ENCODE data around the gene RUNX1.

RUNX1 gene

DNA sequence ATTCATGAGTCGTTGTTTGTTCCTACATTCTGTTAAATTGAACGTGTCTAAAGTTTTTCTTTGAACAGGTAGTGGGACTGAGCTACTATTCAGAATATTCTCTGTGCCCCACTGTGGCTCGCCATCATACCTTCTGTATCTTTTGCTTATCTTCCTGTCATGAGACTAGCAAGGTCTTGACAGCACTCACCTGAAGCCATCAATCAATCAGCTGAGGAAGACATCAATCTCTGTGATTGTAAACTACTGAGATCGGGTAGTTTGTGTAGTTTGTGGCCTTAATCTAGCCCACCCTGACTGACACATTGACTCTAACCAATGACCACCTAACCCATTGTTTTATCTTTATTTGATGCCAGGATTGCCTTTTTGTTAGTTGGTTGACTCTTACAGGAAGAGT lies 17.7 kb upstream of the RUNX1 start:
- TF ChIP-seq, protein P1, sequence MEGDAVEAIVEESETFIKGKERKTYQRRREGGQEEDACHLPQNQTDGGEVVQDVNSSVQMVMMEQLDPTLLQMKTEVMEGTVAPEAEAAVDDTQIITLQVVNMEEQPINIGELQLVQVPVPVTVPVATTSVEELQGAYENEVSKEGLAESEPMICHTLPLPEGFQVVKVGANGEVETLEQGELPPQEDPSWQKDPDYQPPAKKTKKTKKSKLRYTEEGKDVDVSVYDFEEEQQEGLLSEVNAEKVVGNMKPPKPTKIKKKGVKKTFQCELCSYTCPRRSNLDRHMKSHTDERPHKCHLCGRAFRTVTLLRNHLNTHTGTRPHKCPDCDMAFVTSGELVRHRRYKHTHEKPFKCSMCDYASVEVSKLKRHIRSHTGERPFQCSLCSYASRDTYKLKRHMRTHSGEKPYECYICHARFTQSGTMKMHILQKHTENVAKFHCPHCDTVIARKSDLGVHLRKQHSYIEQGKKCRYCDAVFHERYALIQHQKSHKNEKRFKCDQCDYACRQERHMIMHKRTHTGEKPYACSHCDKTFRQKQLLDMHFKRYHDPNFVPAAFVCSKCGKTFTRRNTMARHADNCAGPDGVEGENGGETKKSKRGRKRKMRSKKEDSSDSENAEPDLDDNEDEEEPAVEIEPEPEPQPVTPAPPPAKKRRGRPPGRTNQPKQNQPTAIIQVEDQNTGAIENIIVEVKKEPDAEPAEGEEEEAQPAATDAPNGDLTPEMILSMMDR (IDR thresholded peaks at IDR 0.05; ENCODE audit: extremely low read depth, insufficient read depth, missing control alignments), result no peak
- DNase-seq (ENCODE audit: low spot score), result no peak
- in situ Hi-C loops (cut with MboI; ENCODE audit: low pct_unique_long_range_greater_than_20kb, low sequenced_read_pairs, unreplicated experiment), result no loop called here

DNA sequence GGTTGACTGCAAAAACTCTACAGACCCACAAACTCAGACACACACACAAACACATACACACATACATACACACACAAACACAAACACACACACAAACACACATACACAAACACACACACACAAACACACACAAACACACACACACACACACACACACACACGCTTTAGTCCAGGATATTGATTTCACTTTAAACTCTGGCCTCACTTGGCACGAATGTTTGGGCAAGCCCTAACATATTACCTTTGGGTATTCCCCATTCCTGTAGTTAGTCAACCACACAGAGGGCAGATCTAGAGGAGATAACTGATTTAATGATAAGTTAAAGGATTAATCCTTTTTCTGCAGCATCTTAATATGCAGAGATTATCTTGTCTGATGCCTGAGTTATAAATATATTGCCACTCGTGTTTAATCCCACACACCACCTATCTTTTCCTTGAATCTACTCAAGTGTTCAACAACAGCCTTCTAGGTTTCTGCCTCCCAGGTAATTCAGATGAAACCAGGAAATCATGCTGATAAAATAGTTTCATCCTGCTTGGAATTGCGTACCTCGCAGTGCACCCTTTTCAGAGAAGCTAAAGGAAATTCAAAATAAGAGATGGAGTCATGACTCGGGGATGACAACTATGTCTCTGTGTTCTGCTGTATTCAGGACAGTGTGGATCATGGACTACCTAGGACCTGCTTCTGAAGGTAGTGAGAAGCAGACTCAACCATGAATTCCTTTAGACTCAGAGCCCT lies 14.5 kb upstream of the RUNX1 start:
- TF ChIP-seq, protein P1 (IDR thresholded peaks at IDR 0.05; ENCODE audit: extremely low read depth, insufficient read depth, missing control alignments), result no peak
- in situ Hi-C loops (cut with MboI; ENCODE audit: low pct_unique_long_range_greater_than_20kb, low sequenced_read_pairs, unreplicated experiment), result no loop called here
- no peak for DNase-seq (ENCODE audit: low spot score)

DNA sequence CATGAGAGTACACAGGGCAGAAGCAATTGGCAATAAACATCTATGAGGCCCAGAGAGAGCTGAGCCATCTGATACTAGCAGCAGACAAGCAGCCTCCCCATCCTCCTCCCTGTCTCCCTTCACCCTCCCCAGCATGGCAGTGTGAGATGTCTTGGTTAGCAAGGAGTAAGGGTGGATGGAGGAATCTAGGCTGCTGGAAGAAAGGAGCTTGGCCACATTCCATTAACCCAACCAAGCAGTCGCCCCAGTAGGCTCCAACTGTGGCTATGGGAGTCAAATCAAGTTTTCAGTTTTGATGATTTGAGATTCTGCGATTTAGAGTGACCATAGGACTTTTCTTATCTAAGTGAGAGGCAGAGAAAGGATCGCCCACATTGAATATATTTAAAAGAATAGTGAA lies 12.9 kb upstream of the RUNX1 start:
- in situ Hi-C loops (cut with MboI; ENCODE audit: low pct_unique_long_range_greater_than_20kb, low sequenced_read_pairs, unreplicated experiment), result no loop called here
- DNase-seq (ENCODE audit: low spot score), result no peak
- TF ChIP-seq, protein P1 (IDR thresholded peaks at IDR 0.05; ENCODE audit: extremely low read depth, insufficient read depth, missing control alignments), result no peak

DNA sequence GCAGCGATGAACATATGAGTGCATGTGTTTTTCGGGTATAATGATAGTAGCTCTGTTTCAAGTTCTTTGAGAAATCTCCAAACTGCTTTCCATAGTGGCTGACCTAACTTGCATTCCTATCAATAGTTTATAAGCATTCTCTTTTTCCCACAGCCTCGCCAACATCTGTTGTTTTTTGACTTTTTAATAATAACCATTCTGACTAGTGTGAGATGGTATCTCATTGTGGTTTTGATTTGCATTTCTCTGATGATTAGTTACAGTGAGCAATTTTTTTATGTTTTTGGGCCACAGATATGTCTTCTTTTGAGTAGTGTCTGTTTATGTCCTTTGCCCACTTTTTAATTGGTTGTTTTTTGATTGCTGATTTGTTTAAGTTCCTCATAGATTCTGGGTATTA lies 10.6 kb upstream of the RUNX1 start:
- DNase-seq (ENCODE audit: low spot score), result no peak

DNA sequence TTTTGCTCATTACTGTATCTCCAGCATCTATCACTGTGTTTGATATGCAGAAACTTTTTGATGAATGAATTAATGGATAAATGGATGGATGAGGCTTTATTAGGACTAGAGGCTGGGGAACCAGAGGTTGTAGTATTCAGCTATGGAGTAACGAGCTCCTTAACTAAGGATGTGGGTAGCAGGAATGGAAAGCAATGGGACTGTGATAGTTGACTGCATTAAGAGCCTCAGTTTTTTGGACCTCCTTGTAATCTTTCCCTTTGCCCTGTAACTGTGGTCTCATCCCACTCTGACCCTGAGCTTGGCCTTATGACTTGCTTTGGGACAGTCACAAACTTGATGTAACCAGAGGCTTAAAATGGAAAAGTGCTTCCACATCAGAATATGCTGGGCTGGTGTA lies 9.0 kb upstream of the RUNX1 start:
- in situ Hi-C loops (cut with MboI; ENCODE audit: low pct_unique_long_range_greater_than_20kb, low sequenced_read_pairs, unreplicated experiment), result loop anchor here (10.0 kb wide), 1 partner anchor 347 kb away; no protein-coding TSS in a partner anchor
- DNase-seq (ENCODE audit: low spot score), result no peak
- TF ChIP-seq, protein P1 (IDR thresholded peaks at IDR 0.05; ENCODE audit: extremely low read depth, insufficient read depth, missing control alignments), result no peak

More for the DNA sequence above, 10.6 kb upstream of the RUNX1 start:
- TF ChIP-seq, protein P1 (IDR thresholded peaks at IDR 0.05; ENCODE audit: extremely low read depth, insufficient read depth, missing control alignments), result no peak
- in situ Hi-C loops (cut with MboI; ENCODE audit: low pct_unique_long_range_greater_than_20kb, low sequenced_read_pairs, unreplicated experiment), result loop anchor here (10.0 kb wide), 1 partner anchor 345 kb away; no protein-coding TSS in a partner anchor

DNA sequence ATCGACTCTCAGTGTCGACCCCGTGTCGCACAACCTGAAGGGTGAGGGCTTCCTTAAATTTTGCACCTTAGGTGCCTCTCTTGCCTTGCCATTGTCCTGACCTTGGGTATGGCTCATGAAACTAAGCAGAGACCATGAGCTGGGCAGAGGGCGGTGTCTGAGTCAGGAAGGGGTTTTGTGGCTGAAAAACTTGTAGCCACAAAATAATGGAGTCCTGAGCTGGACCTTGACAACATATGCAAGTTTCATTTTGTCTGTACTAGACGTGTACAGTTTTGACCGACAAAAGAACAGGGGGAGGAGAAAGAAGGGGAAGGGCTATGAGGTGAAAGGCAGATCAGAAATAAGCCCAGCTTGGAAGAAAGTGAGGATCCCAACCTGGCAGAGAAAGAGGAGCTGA lies 8.3 kb upstream of the RUNX1 start:
- DNase-seq (ENCODE audit: low spot score), result no peak
- in situ Hi-C loops (cut with MboI; ENCODE audit: low pct_unique_long_range_greater_than_20kb, low sequenced_read_pairs, unreplicated experiment), result loop anchor here (10.0 kb wide), 1 partner anchor 347 kb away; no protein-coding TSS in a partner anchor
- TF ChIP-seq, protein P1 (IDR thresholded peaks at IDR 0.05; ENCODE audit: extremely low read depth, insufficient read depth, missing control alignments), result no peak
